Subcutaneous adipose tissue (tissue), 4 donors: ENCODE measurements around the gene CPPED1. TPM values are rescaled to one million over a fixed set of nuclear protein-coding genes. Genes with fewer than 3 reads are reported as not detected.

Source experiments
- total RNA-seq, 4 donors: library from RNA; depleted of rRNA; stranded (reverse); fragments of >200 nt; gene quantifications; one replicate each; pipeline ENCODE4 v1.1.0, GENCODE V29; 2016
- TF ChIP-seq, protein P1 (sequence below): fragments of 450-650 bp; IDR thresholded peaks from one replicate; pipeline ENCODE4 v1.5.1; 2016; ENCODE audit warnings: low read depth, mild to moderate bottlenecking, control low read depth, antibody characterized with exemption, moderate library complexity

CPPED1 gene
- total RNA-seq, 4 donors from 2014 or later, result 15.3 to 32.0 (median 23.3) TPM

GRCh38 chr16:12811441-12812383 lies 8.0 kb upstream of the CPPED1 start:
- TF ChIP-seq, protein P1, sequence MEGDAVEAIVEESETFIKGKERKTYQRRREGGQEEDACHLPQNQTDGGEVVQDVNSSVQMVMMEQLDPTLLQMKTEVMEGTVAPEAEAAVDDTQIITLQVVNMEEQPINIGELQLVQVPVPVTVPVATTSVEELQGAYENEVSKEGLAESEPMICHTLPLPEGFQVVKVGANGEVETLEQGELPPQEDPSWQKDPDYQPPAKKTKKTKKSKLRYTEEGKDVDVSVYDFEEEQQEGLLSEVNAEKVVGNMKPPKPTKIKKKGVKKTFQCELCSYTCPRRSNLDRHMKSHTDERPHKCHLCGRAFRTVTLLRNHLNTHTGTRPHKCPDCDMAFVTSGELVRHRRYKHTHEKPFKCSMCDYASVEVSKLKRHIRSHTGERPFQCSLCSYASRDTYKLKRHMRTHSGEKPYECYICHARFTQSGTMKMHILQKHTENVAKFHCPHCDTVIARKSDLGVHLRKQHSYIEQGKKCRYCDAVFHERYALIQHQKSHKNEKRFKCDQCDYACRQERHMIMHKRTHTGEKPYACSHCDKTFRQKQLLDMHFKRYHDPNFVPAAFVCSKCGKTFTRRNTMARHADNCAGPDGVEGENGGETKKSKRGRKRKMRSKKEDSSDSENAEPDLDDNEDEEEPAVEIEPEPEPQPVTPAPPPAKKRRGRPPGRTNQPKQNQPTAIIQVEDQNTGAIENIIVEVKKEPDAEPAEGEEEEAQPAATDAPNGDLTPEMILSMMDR, result no peak

GRCh38 chr16:12805066-12805465 lies 1.4 kb upstream of the CPPED1 start:
- TF ChIP-seq, protein P1, result no peak

DNA sequence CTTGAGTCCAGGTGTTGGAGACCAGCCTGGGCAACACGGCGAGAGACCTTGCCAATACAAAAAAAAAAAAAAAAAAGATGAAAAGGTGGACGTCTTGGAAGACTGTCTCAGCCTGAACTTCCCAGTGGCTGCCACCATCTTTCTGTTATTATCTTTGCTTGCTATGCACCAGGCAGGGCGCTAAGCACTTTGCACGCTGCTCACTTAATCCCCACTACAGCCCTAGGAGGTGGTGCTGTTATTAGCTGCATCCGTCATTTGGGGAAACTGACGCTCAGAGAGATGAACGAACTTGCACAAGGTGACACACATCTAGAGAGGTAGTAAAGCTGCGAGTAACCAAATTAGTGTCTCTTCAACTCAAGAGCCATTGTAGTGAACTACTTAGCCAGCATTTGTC lies 708 bp upstream of the CPPED1 start:
- TF ChIP-seq, protein P1, result no peak

DNA sequence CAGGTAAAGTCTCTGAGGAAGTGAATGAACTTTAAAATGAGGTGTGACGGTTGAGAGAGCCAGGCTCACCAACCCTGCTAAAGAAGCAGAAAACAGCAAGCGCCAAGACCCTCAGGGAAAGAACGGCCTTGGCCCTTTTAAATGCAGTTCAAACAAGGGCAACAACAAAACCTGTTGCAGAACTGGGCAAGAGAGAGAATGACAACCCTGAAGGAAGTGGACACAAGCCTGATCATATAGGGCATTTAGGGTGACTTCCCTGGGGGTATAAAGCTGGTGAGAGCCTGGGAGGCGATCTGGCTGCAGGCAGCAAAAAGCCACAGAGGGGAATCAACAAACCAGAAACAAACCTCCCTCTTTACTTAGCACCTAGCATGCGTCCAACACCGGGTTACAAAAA lies 1.0 kb downstream of the CPPED1 start:
- TF ChIP-seq, protein P1, result no peak

DNA sequence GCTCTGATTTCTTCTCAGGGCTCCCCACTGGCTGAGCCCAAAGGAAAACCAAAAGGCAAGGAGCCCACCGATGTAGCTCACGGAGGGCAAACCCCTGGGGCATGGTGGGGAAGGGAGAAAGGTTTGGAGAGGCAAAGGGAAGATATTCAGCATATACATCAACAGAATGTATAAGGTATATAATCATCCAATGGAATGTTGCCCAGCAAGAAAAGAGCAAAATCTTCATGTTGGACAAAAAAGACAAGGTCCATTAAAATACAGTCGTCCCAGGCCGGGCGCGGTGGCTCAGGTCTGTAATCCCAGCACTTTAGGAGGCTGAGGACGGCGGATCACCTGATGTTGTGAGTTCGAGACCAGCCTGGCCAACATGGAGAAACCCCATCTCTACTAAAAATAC lies 1.6 kb downstream of the CPPED1 start:
- TF ChIP-seq, protein P1, result no peak

DNA sequence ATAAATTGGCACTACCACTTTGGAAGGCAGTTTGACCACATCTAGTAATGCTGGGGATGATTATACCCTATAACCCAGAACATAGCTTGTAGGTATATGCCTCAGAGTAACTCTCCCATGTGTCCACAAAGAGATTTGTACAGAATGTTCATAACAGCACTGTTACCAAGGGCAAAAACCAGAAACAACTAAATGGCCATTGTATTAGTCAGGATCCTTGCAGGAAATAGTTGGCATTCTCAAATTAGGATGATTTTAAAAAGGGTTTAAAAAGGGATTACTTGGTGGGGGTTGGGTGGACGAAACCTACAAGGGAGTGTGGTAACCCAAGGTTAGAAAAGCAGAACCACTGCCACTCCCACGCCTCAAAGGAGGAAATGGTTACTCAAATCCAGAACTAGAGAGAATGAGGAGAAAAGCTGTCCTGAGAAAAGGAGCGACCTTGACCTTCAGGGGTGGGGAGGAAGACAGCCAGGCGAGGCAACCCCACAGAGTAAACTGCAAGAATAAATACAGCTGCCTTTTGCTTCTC lies 2.1 kb downstream of the CPPED1 start:
- TF ChIP-seq, protein P1, result no peak

DNA sequence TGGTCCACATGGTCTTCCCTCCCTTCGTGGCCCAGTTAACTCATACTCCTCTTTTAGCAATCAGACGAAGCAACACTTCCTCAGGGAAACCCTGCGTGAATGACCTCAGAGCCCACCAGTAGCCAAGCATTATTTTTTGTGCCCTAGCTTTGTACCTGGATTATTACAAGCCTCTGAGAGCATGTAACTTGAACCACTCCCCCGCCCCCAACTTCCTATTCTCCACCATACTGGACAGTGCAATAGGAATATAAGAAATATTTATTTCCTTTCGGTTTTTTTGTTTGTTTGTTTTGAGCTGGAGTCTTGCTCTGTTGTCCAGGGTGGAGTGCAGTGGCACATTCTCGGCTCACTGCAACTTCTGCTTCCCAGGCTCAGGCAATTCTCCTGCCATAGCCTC lies 2.9 kb downstream of the CPPED1 start:
- TF ChIP-seq, protein P1, result no peak
